GM12878 (cell line): ENCODE results near the gene SLC35B4. TPM values are rescaled to one million over a fixed set of nuclear protein-coding genes. Genes with fewer than 3 reads are reported as not detected.

Experiments used
- ATF7 ChIP-seq: fragments of 450-650 bp; IDR thresholded peaks from 2 replicates; pipeline ENCODE4 v1.6.1; 2016; ENCODE audit warnings: low read depth, mild to moderate bottlenecking
- BRCA1 ChIP-seq: IDR thresholded peaks from 2 replicates; pipeline ENCODE4 v1.6.1; 2011; ENCODE audit warnings: low read depth, low read length, improper control_type of control experiment
- CEBPB ChIP-seq, 2 experiments: fragments of 150-350 bp in 1 of 2; IDR thresholded peaks; 2 replicates each; pipeline ENCODE4 v1.6.1; 2012 to 2014; ENCODE audit warnings: low read depth in 2 of 2, low read length in 2 of 2, borderline replicate concordance in 1 of 2, inconsistent platforms in 1 of 2
- CHD2 ChIP-seq: IDR thresholded peaks from 2 replicates; pipeline ENCODE4 v1.6.1; 2011; ENCODE audit warnings: low read depth, low read length, improper control_type of control experiment, borderline replicate concordance
- CREB1 ChIP-seq: IDR thresholded peaks from 2 replicates; pipeline ENCODE4 v1.6.1; 2012; ENCODE audit warnings: low read depth, mild to moderate bottlenecking, inconsistent platforms
- DPF2 ChIP-seq: fragments of 450-650 bp; IDR thresholded peaks from 2 replicates; pipeline ENCODE4 v1.6.1; 2017; ENCODE audit warnings: mild to moderate bottlenecking
- HDAC2 ChIP-seq: fragments of 200-600 bp; sonication (generic); IDR thresholded peaks from 2 replicates; pipeline ENCODE4 v1.6.1; 2017
- HDAC6 ChIP-seq: fragments of 200-600 bp; sonication (generic); IDR thresholded peaks from one replicate; pipeline ENCODE4 v1.8.0; 2017; ENCODE audit warnings: antibody characterized with exemption; ENCODE audit not compliant: unreplicated experiment
- HDGF ChIP-seq: fragments of 450-650 bp; IDR thresholded peaks from 2 replicates; pipeline ENCODE4 v1.6.1; 2016; ENCODE audit warnings: antibody characterized with exemption
- IRF4 ChIP-seq: IDR thresholded peaks from 2 replicates; pipeline ENCODE4 v1.6.1; 2011; ENCODE audit warnings: low read depth, low read length
- LARP7 ChIP-seq: fragments of 450-650 bp; IDR thresholded peaks from 2 replicates; pipeline ENCODE4 v1.6.1; 2017; ENCODE audit warnings: mild to moderate bottlenecking
- MXI1 ChIP-seq: fragments of 150-350 bp; IDR thresholded peaks from 2 replicates; pipeline ENCODE4 v1.6.1; 2011; ENCODE audit warnings: low read depth, mild to moderate bottlenecking, inconsistent platforms, low read length, improper control_type of control experiment
- NFYA ChIP-seq: IDR thresholded peaks from 2 replicates; pipeline ENCODE4 v1.6.1; 2011; ENCODE audit warnings: low read depth, mild to moderate bottlenecking, low read length, improper control_type of control experiment, borderline replicate concordance
- PML ChIP-seq: IDR thresholded peaks from 2 replicates; pipeline ENCODE4 v1.6.1; 2012; ENCODE audit warnings: low read length, inconsistent platforms
- SP1 ChIP-seq: IDR thresholded peaks from one replicate; pipeline ENCODE4 v1.6.1; 2011; ENCODE audit warnings: low read depth, low read length
- SRF ChIP-seq, 2 experiments: IDR thresholded peaks; 2 replicates each; pipeline ENCODE4 v1.6.1; 2011; ENCODE audit warnings: low read depth in 2 of 2, low read length in 2 of 2, mild to moderate bottlenecking in 1 of 2, moderate library complexity in 1 of 2
- STAT1 ChIP-seq: fragments of 450-650 bp; conservative IDR thresholded peaks from 2 replicates; pipeline ENCODE4 v1.6.1; 2014; ENCODE audit warnings: antibody characterized with exemption, mild to moderate bottlenecking
- TAF1 ChIP-seq: IDR thresholded peaks from 2 replicates; pipeline ENCODE4 v1.6.1; 2011; ENCODE audit warnings: mild to moderate bottlenecking, low read depth, low read length, borderline replicate concordance
- ZBED1 ChIP-seq: IDR thresholded peaks from 2 replicates; pipeline ENCODE4 v1.6.1; 2016; ENCODE audit warnings: borderline replicate concordance
- ZZZ3 ChIP-seq: IDR thresholded peaks from 2 replicates; pipeline ENCODE4 v1.6.1; 2011; ENCODE audit warnings: low read depth; ENCODE audit not compliant: control insufficient read depth, insufficient read length
- polyA plus RNA-seq, 11 experiments: library from polyadenylated mRNA; depleted of rRNA in 4 of 11; unstranded in 6 of 11; stranded (reverse) in 5 of 11; fragments of >200 nt; fragmentation: Nextera tagmentation in 4 of 11; fragmentation: Illumina TruSeq in 1 of 11; extraction: Ambion mirVana in 4 of 11; extraction: Trizol in 1 of 11; gene quantifications; 1 replicate in 1 of 11; 2 replicates in 10 of 11; pipeline versions ENCODE4 v1.2.1 to v1.2.3, GENCODE V29; 2011 to 2016; ENCODE audit warnings: inconsistent platforms in 2 of 11, missing spikeins in 2 of 11, low read depth in 1 of 11
- total RNA-seq, 4 experiments: library from RNA; depleted of rRNA in 3 of 4; stranded (reverse); fragments of >200 nt in 3 of 4; fragmentation: Illumina TruSeq in 1 of 4; extraction: Trizol in 1 of 4; gene quantifications; 2 replicates each; pipeline versions ENCODE4 v1.2.1 to v1.2.3, GENCODE V29; 2013 to 2021
- TF ChIP-seq, protein P1 (sequence below): fragments of 450-650 bp; IDR thresholded peaks from 2 replicates; pipeline ENCODE4 v1.6.1; 2017; ENCODE audit warnings: mild to moderate bottlenecking, low read depth, inconsistent platforms; ENCODE audit not compliant: poor library complexity, severe bottlenecking
- TF ChIP-seq, protein P2 (sequence below): fragments of 450-650 bp; IDR thresholded peaks from 2 replicates; pipeline ENCODE4 v1.6.1; 2016; ENCODE audit warnings: mild to moderate bottlenecking
- TF ChIP-seq, protein P3 (sequence below): IDR thresholded peaks from 2 replicates; pipeline ENCODE4 v1.6.1; 2012; ENCODE audit warnings: mild to moderate bottlenecking, low read depth, low read length
- TF ChIP-seq, protein P4 (sequence below): IDR thresholded peaks from 2 replicates; pipeline ENCODE4 v1.6.1; 2012; ENCODE audit warnings: low read depth, low read length, improper control_type of control experiment

SLC35B4 gene
- total and polyA plus RNA-seq, 10 of the 15 experiments (the other 5 are each of a cell fraction or from before 2014, with no cell fraction given) = 3.6 to 23.9 (median 14.0) TPM

DNA sequence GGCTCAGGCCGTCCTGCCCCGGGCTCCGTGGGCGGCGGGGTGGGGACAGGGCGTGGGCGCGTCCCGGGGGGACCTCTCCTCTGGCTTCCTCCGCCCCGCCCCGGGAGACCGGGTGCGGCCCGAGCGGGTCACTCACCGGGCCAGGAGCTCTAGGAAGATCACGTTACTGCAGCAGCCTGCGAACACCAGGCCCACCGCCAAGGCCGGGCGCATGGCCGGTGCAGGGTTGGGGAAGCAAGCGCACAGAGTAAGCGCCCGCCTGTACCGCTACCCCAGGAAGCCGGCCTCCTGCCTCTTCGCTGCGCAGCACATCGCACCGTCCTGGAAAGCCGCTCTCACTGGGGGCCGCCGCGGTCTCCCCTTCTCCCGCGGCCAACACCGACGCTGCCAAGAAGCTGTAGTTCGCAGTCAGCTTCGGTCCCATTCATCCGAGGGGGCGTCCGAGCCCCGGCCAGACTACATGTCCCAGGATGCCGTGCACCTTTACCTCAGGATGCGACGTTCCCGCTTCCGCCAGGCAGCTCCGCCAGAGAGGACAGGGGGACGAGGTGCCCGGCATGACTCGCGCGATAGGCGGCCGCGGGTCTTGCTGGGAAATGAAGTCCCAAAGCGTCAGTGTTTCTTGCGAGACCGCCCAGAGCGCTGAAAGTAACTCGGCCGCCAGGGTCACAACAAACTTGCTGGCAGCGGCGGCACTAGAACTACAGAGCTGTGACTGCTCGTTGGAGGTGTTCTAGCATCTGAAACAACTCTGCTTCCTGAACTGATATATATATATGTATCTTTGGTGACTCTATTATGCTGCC lies at the start of gene SLC35B4 (continued):
- TF ChIP-seq SRF (IDR thresholded peaks at IDR 0.05; ENCODE audit: low read depth in 2 of 2, low read length in 2 of 2) (peak in 1 of 2 experiments; percentile 65; a peak in 1 of 4 replicates), DPF2 (peak; percentile 64; the same call in 1 of the 2 replicates), CREB1 (peak; percentile 97), CHD2 (peak; percentile 98), HDGF (peak; percentile 90), LARP7 (peak; percentile 89; the same call in 1 of the 2 replicates), IRF4 (no peak), TAF1 (peak; percentile 2; the same call in 1 of the 2 replicates), STAT1 (peak; percentile 53; the same call in 1 of the 2 replicates), MXI1 (no peak; the same call in 1 of the 2 replicates), NFYA (no peak), HDAC2 (no peak), ZBED1 (no peak), HDAC6 (no peak), BRCA1 (peak; percentile 83), SP1 (peak; percentile 46), ZZZ3 (no peak), CEBPB (IDR thresholded peaks at IDR 0.05; ENCODE audit: borderline replicate concordance in 1 of 2, low read depth in 2 of 2, low read length in 2 of 2) (no peak), PML (no peak), ATF7 (peak; percentile 27; the same call in 1 of the 2 replicates)
- TF ChIP-seq, protein P1, sequence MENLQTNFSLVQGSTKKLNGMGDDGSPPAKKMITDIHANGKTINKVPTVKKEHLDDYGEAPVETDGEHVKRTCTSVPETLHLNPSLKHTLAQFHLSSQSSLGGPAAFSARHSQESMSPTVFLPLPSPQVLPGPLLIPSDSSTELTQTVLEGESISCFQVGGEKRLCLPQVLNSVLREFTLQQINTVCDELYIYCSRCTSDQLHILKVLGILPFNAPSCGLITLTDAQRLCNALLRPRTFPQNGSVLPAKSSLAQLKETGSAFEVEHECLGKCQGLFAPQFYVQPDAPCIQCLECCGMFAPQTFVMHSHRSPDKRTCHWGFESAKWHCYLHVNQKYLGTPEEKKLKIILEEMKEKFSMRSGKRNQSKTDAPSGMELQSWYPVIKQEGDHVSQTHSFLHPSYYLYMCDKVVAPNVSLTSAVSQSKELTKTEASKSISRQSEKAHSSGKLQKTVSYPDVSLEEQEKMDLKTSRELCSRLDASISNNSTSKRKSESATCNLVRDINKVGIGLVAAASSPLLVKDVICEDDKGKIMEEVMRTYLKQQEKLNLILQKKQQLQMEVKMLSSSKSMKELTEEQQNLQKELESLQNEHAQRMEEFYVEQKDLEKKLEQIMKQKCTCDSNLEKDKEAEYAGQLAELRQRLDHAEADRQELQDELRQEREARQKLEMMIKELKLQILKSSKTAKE = no peak
- TF ChIP-seq, protein P2, sequence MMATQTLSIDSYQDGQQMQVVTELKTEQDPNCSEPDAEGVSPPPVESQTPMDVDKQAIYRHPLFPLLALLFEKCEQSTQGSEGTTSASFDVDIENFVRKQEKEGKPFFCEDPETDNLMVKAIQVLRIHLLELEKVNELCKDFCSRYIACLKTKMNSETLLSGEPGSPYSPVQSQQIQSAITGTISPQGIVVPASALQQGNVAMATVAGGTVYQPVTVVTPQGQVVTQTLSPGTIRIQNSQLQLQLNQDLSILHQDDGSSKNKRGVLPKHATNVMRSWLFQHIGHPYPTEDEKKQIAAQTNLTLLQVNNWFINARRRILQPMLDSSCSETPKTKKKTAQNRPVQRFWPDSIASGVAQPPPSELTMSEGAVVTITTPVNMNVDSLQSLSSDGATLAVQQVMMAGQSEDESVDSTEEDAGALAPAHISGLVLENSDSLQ = no peak
- TF ChIP-seq, protein P3, sequence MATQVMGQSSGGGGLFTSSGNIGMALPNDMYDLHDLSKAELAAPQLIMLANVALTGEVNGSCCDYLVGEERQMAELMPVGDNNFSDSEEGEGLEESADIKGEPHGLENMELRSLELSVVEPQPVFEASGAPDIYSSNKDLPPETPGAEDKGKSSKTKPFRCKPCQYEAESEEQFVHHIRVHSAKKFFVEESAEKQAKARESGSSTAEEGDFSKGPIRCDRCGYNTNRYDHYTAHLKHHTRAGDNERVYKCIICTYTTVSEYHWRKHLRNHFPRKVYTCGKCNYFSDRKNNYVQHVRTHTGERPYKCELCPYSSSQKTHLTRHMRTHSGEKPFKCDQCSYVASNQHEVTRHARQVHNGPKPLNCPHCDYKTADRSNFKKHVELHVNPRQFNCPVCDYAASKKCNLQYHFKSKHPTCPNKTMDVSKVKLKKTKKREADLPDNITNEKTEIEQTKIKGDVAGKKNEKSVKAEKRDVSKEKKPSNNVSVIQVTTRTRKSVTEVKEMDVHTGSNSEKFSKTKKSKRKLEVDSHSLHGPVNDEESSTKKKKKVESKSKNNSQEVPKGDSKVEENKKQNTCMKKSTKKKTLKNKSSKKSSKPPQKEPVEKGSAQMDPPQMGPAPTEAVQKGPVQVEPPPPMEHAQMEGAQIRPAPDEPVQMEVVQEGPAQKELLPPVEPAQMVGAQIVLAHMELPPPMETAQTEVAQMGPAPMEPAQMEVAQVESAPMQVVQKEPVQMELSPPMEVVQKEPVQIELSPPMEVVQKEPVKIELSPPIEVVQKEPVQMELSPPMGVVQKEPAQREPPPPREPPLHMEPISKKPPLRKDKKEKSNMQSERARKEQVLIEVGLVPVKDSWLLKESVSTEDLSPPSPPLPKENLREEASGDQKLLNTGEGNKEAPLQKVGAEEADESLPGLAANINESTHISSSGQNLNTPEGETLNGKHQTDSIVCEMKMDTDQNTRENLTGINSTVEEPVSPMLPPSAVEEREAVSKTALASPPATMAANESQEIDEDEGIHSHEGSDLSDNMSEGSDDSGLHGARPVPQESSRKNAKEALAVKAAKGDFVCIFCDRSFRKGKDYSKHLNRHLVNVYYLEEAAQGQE = no peak
- TF ChIP-seq, protein P4, sequence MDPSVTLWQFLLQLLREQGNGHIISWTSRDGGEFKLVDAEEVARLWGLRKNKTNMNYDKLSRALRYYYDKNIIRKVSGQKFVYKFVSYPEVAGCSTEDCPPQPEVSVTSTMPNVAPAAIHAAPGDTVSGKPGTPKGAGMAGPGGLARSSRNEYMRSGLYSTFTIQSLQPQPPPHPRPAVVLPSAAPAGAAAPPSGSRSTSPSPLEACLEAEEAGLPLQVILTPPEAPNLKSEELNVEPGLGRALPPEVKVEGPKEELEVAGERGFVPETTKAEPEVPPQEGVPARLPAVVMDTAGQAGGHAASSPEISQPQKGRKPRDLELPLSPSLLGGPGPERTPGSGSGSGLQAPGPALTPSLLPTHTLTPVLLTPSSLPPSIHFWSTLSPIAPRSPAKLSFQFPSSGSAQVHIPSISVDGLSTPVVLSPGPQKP = peak; percentile 73; the same call in 1 of the 2 replicates
